RWPE1 (cell line): ENCODE results near the gene PHKG2.
A peak's percentile ranks its signal among the peaks of the same experiment; 100 is the strongest.

ENCODE experiments used
- CTCF ChIA-PET: fragments of 350-600 bp; sonication (Branson Sonifier 250); formaldehyde crosslinking; extraction: SDS; loops from one replicate; lab custom pipeline; 2021; lab: Yijun Ruan, JAX
- POLR2A ChIA-PET: fragments of 400-600 bp; formaldehyde crosslinking; extraction: SDS; loops from one replicate; lab custom pipeline; 2020; ENCODE audit warnings: antibody characterized with exemption; ENCODE audit not compliant: low non-redundant PET; lab: Yijun Ruan, JAX
- DNase-seq: peaks from one replicate; pipeline ENCODE4 v3.0.0; 2012; ENCODE audit warnings: low spot score
- H3K27ac ChIP-seq: fragments of 450-650 bp; 2 replicates; pipeline ENCODE4 v1.5.1; 2017
- CTCF ChIP-seq: fragments of 450-650 bp; conservative IDR thresholded peaks from 2 replicates; pipeline ENCODE4 v1.5.1; 2017; ENCODE audit warnings: low read depth, mild to moderate bottlenecking

The PHKG2 gene

GRCh38 chr16:30744183-30744582 lies 4.0 kb upstream of the PHKG2 start:
- peak overlapping the region; percentile 54 for H3K27ac ChIP-seq
- DNase-seq: no peak
- CTCF ChIA-PET: no interaction called here

GRCh38 chr16:30745082-30745481 lies 3.1 kb upstream of the PHKG2 start:
- no peak overlapping the region for H3K27ac ChIP-seq
- no peak for TF ChIP-seq CTCF
- POLR2A ChIA-PET: no interaction called here
- DNase-seq: no peak
- CTCF ChIA-PET: no interaction called here

More at GRCh38 chr16:30744183-30744582, 4.0 kb upstream of the PHKG2 start:
- TF ChIP-seq CTCF: no peak
- POLR2A ChIA-PET: no interaction called here

GRCh38 chr16:30746638-30747175 lies 1.5 kb upstream of the PHKG2 start:
- CTCF ChIA-PET: no interaction called here
- no peak for TF ChIP-seq CTCF
- DNase-seq: no peak
- peak overlapping the region; percentile 62 for H3K27ac ChIP-seq
- POLR2A ChIA-PET: interaction anchor here (0.6 kb wide), 1 partner anchor 29 kb away, joined by 3 read pairs; no protein-coding TSS in a partner anchor

- CTCF ChIA-PET: interaction anchor here (0.6 to 0.9 kb wide), 2 partner anchors 44 to 949 kb away, joined by 3 read pairs; no protein-coding TSS in a partner anchor
- peak overlapping the region; percentile 94 for H3K27ac ChIP-seq
- TF ChIP-seq CTCF: no peak
- POLR2A ChIA-PET: interaction anchor here (0.6 kb wide), 1 partner anchor 28 kb away, joined by 3 read pairs; no protein-coding TSS in a partner anchor
- peak; percentile 32 for DNase-seq
These were observed 894 bp upstream of the PHKG2 start for GRCh38 chr16:30747331-30747730.

GRCh38 chr16:30748634-30749445 lies 615 bp downstream of the PHKG2 start:
- H3K27ac ChIP-seq: peak overlapping the region; percentile 94
- no peak for DNase-seq
- no peak for TF ChIP-seq CTCF
- CTCF ChIA-PET: interaction anchor here (0.7 kb wide), 1 partner anchor 66 kb away, joined by 3 read pairs; no protein-coding TSS in a partner anchor
- POLR2A ChIA-PET: interaction anchor here (0.7 kb wide), 1 partner anchor 10 kb away, joined by 5 read pairs; no protein-coding TSS in a partner anchor

GRCh38 chr16:30750201-30750600 lies 2.0 kb downstream of the PHKG2 start:
- H3K27ac ChIP-seq: no peak overlapping the region
- DNase-seq: no peak
- CTCF ChIA-PET: no interaction called here
- POLR2A ChIA-PET: no interaction called here
- no peak for TF ChIP-seq CTCF
